Activated CD8-positive, alpha-beta memory T cell treated with anti-CD3 and anti-CD28 coated beads for 48 hours (primary cell): ENCODE results near the gene AACS.
"Not testable (repeated sequence)": the region's sequence is repeated elsewhere in the genome, so short reads cannot be mapped to it uniquely, and the experiment has no call there.

Source experiments
- DNase-seq, 3 experiments: peaks; one replicate each; pipeline ENCODE4 v3.0.0-alpha.2; 2020; ENCODE audit warnings: low read depth in 2 of 3, low spot score in 2 of 3

The AACS gene

GRCh38 chr12:125121106-125121505 lies 55.9 kb downstream of the AACS start:
- DNase-seq, result no peak

- DNase-seq, result no peak
Measured at GRCh38 chr12:125122668-125123067, 57.4 kb downstream of the AACS start.

GRCh38 chr12:125124320-125124966 lies 59.2 kb downstream of the AACS start:
- no peak for DNase-seq

- no peak for DNase-seq
Measured at GRCh38 chr12:125125271-125125670, 60.0 kb downstream of the AACS start.

GRCh38 chr12:125128439-125129178 lies 63.4 kb downstream of the AACS start:
- DNase-seq, result no peak

- DNase-seq, result no peak
Measured at GRCh38 chr12:125129179-125129571, 63.9 kb downstream of the AACS start.

GRCh38 chr12:125129591-125130255 lies 64.5 kb downstream of the AACS start:
- DNase-seq, result no peak

GRCh38 chr12:125131958-125132357 lies 66.7 kb downstream of the AACS start:
- DNase-seq, result no peak

- DNase-seq, result no peak
Measured at GRCh38 chr12:125132698-125133400, 67.6 kb downstream of the AACS start.

GRCh38 chr12:125133616-125134015 lies 68.4 kb downstream of the AACS start:
- no peak for DNase-seq

GRCh38 chr12:125134576-125134975 lies 69.3 kb downstream of the AACS start:
- DNase-seq, result no peak

- no peak for DNase-seq
Measured at GRCh38 chr12:125135906-125136305, 70.7 kb downstream of the AACS start.

GRCh38 chr12:125136702-125137101 lies 71.5 kb downstream of the AACS start:
- no peak for DNase-seq

GRCh38 chr12:125137766-125138344 lies 72.6 kb downstream of the AACS start:
- no peak for DNase-seq

GRCh38 chr12:125140279-125141209 lies 75.3 kb downstream of the AACS start:
- no peak for DNase-seq

GRCh38 chr12:125141210-125141573 lies 76.0 kb downstream of the AACS start:
- not testable (repeated sequence) for DNase-seq

GRCh38 chr12:125142601-125143000 lies 77.4 kb downstream of the AACS start:
- DNase-seq, result no peak

- no peak for DNase-seq
Measured at GRCh38 chr12:125143491-125143890, 78.3 kb downstream of the AACS start.

GRCh38 chr12:125145196-125145595 lies 80.0 kb downstream of the AACS start:
- no peak for DNase-seq

GRCh38 chr12:125148316-125148715 lies 83.1 kb downstream of the AACS start:
- no peak for DNase-seq
